NCI-H82 treated with DMSO at 0.1 percent for 48 hours (cell line): Measurements from ENCODE around the gene LCN6.
"Not testable (repeated sequence)": the region's sequence is repeated elsewhere in the genome, so short reads cannot be mapped to it uniquely, and the experiment has no call there.

Experiments used
- DNase-seq: peaks from one replicate; lab custom pipeline; 2025; ENCODE audit not compliant: unreplicated experiment; lab: John Stamatoyannopoulos, UW

Gene LCN6

DNA sequence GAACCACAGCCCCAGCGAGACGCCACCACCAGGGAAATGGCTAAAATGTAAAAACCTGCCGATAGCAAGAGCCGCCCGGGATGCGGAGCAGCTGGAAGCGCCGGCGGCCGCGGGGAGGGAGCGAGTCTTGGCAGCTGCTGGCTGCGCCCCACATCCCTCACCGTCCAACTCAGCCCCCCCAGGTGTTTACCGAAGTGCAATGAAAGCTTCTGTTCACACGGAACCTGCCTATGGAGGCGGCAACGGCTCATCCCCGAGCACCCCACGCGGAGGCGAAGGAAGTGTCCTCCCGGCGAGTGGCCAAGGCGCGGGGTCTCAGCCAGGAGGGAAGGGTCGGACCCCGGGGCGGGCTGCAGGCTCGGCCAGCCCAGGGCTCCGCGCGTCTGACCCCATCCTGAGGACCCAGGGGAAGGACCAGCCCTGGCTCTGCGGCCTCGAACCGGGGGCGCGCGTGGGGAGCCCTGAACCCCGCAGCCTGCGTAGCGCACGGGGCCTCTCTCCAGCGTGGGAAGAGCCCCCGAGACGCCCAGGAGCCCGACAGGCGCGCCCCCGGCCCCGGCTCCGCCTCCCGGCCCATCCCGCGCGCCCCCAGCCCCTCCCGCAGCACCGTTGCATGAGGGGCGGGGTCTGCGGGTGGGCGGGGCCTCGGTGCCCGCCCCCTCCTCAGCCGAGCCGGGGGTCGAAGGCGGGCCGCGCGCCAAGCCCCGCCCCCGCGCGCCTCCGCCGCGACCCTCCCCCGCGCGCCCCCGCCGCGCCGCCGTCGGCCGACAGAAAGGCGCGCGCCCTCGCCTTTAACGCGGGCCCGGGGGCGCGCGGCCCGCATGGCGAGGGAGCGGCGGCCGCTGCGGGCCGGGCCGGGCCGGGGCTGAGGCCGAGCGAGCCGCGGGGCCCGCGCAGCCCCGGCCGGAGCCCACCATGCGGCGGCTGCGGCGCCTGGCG lies 36.3 kb downstream of the LCN6 start, which contains the start of gene DIPK1B:
DIPK1B (plus strand) TSS at position 822 of the 939 bp plus-strand sequence; CDS start at position 916, 94 bp downstream.
- no peak for DNase-seq

DNA sequence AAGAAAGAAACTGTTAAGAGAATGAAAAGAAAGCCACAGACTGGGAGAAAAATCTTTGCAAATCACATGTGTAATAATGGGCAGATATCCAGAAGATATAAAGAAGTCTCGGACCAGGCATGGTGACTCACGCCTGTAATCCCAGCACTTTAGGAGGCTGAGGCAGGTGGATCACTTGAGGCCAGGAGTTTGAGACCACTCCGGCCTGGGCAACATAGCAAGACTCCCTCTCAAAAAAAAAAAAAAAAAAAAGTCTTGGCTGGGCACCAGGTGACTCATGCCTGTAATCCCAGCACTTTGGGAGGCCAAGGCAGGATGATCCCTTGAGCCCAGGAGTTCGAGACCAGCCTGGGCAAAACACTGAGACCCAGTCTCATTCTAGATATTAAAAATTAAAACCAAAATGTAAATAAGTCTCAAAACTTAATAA lies 37.1 kb downstream of the LCN6 start:
- DNase-seq: not testable (repeated sequence)

DNA sequence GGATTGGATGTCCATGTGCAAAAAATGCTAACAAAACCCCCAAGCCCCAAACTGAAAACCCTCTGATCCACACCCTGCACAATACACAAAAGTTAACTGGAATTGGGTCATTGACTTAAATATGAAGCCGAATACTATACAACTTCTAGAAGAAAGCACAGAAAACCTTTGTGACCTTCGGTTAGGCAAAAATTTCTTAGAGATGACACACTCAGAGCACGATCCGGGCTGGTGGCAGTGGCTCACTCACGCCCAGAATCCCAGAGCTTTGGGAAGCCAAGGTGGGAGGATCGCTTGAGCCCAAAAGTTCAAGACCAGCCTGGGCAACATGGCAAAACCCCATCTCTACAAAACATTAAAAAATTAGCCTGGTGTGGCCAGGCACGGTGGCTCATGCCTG lies 37.8 kb downstream of the LCN6 start:
- no peak for DNase-seq

DNA sequence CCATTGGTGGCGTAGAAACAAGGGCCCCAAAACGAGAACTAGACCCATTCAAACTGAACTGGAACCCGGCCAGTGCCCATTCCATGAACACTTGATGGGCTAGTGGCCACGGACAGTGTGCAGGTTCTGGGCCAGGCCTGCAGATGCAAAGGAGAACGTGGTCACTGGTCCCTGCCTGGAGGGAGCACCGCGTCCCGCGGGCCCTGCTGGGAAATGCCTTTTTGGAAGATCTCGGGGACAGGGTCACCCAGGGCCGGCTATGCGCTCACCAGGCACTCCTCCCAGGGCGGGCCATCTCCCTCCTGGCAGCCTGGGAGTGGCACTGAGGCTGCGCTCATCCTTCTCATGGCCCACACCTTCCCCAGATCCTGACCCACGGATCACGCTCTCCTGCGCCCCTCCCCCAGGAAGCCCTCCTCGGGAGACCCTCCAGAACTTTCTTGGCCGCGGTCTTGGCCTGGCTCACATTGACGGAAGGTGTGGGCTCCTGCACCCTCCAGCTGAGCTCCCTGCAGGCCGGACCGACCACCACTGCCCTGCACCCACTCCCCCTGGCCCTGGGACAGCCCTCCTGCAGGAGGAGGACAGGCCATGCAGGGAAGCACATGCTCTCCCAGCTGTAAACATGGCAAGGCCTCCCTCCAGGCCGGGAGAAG lies 38.7 kb downstream of the LCN6 start:
- no peak for DNase-seq

DNA sequence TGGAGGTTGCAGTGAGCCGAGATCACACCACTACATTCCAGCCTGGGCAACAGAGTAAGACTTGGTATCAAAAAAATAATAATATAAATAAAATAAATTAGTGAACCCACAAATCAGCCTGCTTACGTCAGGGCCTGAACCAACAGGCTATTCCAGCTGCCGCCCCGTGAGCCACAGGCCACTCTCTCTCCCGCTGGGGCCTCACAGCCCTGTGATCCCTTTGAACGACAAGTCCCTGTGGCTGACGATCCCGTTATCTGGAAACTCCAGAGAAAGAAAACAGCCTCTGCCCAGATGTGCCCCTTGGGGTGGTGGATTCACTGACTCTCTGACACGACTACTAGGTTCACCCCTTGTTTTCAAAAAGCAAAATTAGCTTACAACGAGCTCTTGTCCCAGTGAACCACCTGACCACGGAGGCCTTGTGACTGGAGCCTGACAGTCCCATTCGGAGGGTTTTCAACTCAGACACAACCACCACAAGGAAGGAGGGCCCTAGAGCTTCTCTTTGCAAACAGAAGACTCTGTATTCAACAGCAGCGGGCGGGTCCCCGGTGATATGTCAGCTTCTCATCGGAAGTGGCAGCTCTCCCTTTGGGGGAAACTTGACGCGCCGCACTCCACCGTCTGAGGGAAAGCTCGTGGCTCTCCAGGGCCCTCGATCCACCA lies 40.3 kb downstream of the LCN6 start:
- DNase-seq: no peak

DNA sequence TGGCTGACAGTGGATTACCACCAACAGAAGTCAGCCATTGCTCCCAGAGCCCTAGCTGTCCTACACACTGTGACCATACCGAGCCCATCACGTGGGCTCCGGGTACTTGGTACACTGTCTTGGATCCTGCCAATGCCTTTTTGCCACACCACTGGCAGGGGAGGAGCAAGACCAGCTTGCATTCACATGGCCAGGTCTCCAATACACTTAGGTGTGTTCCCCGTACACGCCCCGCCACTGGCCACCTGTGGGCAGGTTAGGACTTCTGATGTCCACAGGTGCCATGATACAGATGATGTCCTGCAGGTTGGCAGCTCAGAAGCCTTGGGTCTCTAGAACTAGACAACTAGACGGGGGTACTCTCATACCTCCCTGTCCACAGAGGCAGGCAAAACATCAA lies 41.3 kb downstream of the LCN6 start:
- no peak for DNase-seq

DNA sequence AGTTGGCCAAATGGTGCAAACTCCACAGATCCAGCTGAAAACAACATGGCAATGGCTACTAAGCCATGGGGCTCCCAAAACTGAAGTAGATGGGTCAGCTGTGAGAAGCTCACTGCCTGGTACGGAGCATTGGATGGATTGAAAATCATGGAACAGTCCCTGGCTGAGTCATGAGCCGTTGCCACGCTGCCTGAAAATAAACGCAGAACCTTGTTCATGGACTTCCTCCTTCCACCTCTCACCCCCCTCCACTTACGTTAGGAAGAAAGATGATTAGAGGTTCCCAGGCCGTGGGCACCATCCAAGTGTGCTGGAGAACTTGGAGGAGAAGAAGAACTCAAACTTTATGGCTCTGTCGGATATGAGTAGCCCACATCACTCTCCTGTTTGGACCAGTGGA lies 42.8 kb downstream of the LCN6 start:
- DNase-seq: no peak

DNA sequence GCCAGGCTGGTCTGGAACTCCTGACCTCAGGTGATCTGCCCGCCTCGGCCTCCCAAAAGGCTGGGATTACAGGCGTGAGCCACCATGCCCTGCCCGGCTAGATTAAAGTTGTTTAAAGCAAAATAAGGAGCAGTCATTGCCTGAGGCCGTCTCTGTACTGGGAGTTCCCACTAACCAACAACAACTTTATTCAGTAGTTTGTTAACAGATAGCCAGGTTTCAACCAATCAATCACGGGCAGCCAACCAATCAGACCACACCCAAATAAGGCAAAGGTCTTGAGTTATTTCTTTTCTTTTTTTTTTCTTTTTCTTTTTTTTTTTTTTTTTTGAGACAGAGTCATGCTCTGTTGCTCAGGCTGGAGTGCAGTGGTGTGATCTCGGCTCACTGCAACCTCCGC lies 43.6 kb downstream of the LCN6 start:
- DNase-seq: not testable (repeated sequence)

DNA sequence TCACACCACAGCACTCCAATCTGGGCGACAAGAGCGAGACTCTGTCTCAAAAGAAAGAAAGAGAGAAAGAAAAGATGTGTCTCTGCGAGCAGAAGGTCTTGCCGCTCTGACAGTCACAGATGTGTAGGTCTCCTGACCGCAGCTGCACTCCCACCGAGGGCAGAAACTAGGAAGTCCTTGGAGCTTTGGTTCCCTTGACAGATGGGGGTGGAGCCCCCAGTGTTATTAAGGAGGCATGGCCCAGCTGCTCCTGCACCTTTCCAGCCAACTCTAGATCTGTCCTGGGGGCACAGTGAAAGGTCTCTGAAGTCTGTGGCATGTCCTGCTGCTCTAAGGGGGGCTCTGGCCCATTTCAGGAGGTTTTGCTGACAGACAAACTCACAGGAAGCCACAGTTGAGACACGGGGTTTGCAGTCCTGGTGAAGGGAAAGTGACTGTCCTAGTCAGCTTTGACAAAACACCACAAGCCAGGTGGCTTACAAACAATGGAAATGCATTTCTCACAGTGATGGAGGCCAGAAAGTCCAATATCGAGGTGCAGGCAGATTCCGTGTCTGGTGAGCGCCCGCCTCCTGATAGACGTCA lies 45.0 kb downstream of the LCN6 start:
- no peak for DNase-seq

DNA sequence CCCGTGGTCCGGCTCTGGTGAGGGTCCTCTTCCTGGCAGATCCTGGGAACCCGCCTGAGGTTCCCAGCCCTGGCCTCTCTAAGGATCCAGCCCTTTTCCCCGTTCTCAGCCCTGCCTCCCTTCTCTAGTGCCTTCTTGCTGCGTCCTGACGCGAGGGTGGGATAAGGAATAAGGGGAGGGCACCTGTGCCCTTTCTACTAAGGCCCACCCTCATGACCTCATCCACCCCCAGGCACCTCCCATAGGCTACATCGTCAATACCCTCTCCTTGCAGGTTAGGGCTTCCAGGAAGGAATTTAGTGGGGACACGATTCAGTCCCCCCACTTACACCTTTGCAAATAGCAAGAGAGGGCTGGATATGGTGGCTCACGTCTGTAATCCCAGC lies 46.7 kb downstream of the LCN6 start:
- no peak for DNase-seq

DNA sequence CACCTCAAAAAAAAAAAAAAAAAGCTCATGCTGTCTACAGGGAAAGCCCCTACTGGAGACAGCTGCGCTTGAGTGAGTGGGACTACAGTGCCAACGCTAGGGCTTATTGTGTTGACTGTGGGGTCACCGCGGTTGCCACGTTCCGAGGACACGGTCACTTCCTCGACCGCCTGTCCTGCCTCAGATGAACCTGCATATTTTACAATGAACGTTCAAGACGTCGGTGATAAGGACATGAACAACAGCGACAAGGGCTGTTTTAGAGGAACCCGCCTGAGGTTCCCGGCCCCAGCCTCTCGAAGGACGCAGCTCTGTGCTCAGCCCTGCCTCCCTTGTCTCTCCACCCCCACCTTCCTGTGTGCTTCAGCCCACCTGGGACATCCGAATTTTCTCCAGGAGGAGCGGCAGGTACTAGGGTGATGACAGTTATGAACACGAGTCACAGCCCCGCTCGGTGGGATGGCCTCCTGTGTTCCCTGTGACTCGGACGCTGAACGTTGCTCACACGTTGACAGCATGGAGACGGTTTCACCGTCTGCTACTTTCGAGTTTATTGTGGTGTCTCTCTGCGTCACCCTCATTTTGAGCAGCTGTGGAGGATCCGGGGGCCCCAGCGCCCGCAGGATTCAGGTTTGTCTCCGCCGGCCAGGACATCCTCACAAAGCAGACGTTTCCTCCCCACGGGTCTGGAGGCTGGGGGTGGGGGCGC lies 47.2 kb downstream of the LCN6 start:
- DNase-seq: no peak

DNA sequence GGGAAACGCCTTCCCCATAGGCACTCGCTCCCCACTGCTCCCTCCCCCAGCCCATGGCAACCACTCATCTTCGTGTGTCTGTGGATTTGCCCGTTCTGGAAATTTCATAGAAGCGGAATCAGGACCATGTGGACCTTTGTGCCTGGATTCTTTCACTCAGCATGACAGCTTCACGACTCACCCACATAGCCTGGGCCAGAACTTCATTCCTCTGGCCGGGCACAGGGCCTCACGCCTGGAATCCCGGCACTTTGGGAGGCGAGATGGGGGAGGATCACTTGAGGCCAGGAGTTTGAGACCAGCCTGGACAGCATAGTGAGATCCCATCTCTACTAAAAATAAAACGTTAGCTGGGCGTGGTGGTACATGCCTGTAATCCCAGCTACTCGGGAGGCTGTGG lies 48.0 kb downstream of the LCN6 start:
- DNase-seq: no peak

DNA sequence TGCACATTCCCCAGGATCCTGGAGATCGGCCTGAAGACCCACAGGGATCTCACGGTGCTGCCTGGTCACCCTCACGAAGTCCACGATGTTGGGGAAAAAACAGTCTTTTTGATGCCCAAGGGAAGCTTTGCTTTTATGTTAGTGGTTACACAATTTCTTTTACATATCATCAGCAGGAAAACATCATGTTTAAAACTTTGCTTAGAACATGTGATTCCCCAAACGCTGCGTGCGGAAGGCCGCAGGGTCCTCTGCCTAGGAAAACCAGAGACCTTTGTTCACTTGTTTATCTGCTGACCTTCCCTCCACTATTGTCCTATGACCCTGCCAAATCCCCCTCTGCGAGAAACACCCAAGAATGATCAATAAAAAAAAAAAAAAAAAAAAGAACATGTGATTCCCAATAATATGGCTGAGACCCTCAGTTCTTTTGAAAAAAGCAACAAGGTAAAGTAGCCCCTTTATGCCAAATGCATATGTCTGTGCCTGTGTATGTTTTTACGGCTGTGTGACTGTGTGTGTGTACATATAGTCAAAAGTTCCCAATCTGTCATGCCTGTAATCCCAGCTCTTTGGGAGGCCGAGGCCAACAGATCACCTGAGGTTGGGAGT lies 49.6 kb downstream of the LCN6 start:
- DNase-seq: no peak

DNA sequence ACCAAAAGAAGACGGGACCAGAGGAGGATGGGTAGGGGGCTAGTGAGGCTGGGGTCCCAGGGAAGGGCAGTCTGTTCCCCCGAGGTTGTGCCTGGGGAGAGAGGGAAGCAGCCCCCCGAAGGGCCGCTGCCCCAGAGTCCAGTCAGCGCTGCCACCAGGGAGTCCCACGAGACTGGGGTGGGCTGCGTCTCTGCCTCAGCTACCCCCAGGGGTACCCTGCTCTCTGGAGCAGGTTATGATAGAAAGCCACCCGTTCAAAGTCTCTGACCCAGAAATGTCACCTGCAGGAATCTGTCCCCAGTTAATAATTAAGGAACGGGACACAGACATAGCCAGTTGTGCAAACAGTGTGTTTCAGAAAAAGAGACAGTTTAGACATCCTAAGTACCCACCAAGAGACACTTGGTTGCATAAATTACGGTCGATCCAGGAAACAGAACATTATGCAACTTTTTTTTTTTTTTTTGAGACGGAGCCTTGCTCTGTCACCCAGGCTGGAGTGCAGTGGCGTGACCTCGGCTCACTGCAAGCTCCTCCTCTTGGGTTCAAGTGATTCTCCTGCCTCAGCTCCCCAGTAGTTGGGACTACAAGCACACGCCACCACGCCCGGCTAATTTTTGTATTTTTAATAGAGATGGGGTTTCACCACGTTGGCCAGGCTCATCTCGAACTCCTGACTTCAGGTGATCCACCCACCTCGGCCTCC lies 50.4 kb downstream of the LCN6 start:
- no peak for DNase-seq

DNA sequence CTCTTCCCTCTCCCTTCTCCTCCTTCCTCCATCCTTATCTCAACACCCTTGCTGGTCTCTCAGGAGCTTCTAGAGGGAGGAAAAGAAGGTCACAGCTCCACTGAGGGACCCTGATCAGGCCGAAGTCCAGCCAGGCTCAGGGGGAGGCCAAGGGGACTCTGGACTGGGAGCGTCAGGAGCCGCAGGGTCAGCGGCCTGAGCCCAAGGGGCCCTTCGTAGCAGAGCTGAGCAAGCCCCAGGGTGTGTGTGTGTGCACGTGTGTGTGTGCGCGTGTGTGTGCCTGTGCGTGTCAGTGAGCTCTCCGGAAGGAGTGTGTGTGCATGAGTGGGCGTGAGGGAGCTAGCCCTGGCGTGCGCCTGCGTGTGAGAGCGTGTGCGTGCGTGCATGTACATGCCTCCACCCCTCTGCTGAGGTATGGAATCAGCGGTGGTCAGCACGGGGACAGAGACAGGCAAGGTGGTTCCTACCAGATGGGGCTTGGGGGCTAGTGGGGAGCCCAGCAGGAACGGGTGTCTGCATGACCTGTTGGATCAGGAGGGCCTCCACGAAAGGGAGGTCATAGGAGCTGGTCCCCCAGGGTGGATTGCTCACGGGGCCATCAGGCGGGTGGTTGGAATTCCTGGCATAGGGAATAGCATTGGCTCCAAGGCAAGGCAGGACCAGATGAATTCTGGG lies 51.0 kb downstream of the LCN6 start:
- DNase-seq: no peak

DNA sequence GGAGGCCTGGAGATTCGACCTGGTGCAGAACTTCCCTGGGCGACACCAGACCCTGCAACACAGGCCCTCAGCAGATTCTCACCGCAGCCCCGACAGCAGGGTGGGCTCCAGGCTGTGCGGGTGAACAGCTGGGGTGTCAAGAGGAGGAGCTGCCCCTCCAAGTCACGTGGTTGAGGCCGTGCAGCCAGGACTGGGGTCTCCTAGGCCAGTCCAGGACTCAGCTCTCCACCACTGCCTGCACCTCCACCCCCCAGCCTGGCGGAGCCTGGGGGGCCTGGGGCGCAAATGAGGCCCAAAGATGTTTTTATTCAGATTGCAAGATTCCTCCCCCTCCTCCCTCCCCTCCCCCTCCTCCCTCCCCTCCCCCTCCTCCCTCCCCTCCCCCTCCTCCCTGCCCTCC lies 51.8 kb downstream of the LCN6 start:
- no peak for DNase-seq

DNA sequence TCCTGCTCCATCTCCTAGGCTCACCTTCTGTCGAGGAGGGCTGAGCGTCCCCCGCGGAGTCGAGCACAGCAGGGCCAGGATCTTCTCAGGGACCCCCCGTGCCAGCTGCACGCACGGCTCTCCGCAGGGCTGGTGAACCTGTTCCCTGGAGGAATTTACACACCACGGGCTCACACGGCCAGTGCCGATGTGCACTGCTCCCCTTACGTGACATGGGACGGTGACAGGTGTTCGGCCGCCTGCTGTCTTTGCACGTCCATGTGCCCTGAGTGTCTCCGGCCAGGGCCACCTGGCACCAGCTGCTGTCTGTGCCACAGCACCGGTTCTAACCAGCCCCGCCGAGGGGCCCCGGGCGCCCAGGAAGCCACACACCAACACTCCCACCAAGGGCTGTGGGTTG lies 52.4 kb downstream of the LCN6 start:
- no peak for DNase-seq

DNA sequence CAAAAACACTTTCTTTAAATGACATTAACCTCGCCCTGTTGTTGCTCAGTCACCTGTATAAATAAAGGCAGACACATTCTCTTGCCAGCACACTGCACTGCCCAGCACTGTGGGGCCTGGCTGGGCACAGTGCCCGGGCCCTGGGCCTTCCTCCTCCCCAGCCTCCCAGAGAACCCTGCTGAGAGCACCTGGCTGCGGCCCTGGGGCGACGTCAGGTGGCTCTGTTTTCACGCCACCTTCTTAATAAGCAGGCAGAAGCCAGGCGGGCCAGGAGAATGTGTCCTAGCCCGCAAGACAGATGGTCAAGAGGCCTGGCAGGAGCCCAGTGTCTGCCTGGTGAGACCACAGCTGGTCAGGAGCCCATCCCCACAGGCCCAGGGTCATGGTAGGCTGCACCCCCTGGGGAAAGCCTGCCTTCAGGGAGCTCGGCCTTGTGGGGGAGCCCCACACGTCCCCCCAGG lies 52.9 kb downstream of the LCN6 start:
- no peak for DNase-seq

DNA sequence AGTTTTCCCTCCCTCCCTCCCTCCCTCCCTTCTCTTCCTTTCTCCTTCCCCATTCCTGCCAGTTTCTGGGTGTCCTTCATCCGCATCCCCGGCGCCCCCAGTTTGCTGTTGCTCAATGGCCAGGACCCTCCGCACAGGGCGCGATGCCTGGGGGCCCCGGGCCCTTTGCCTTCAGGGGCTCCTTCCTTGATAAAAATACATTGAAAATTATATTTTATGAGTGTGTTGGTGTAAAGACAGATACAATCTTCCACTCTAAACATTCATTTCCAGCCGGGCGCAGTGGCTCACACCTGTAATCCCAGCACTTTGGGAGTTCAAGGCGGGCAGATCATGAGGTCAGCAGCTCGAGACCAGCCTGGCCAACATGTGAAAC lies 53.5 kb downstream of the LCN6 start:
- DNase-seq: no peak
